Inferior parietal cortex (tissue), 1 donor: Measurements from ENCODE around the gene TMEM106C.
"Not testable (repeated sequence)": the region's sequence is repeated elsewhere in the genome, so short reads cannot be mapped to it uniquely, and the experiment has no call there.

ENCODE experiments used
- DNase-seq: peaks from one replicate; pipeline ENCODE4 v3.0.0-alpha.2; 2016; ENCODE audit errors: extremely low spot score

Gene TMEM106C

GRCh38 chr12:47949441-47950341 is 13.7 kb upstream of the TMEM106C start:
- peak; percentile 47 for DNase-seq

GRCh38 chr12:47950856-47951468 is 12.4 kb upstream of the TMEM106C start:
- DNase-seq = no peak

- no peak for DNase-seq
These were observed 9.3 kb upstream of the TMEM106C start for GRCh38 chr12:47954058-47954457.

GRCh38 chr12:47954467-47955045 is 8.8 kb upstream of the TMEM106C start:
- no peak for DNase-seq

- no peak for DNase-seq
These were observed 8.3 kb upstream of the TMEM106C start for GRCh38 chr12:47955059-47955458.

GRCh38 chr12:47957671-47958070 is 5.7 kb upstream of the TMEM106C start:
- DNase-seq = not testable (repeated sequence)

GRCh38 chr12:47962198-47962597 is 1.2 kb upstream of the TMEM106C start:
- DNase-seq = no peak

- no peak for DNase-seq
These were observed 821 bp downstream of the TMEM106C start for GRCh38 chr12:47964106-47964728.

GRCh38 chr12:47965581-47965980 is 2.2 kb downstream of the TMEM106C start:
- no peak for DNase-seq

- DNase-seq = no peak
These were observed 4.3 kb downstream of the TMEM106C start for GRCh38 chr12:47967461-47968321.

GRCh38 chr12:47969845-47970244 is 6.4 kb downstream of the TMEM106C start:
- no peak for DNase-seq

- no peak for DNase-seq
These were observed 7.4 kb downstream of the TMEM106C start for GRCh38 chr12:47970843-47971242.

- no peak for DNase-seq
These were observed 9.5 kb downstream of the TMEM106C start for GRCh38 chr12:47972895-47973294.

GRCh38 chr12:47973870-47974269 is 10.5 kb downstream of the TMEM106C start:
- no peak for DNase-seq

GRCh38 chr12:47975036-47975620 is 11.7 kb downstream of the TMEM106C start:
- no peak for DNase-seq

- no peak for DNase-seq
These were observed 12.4 kb downstream of the TMEM106C start for GRCh38 chr12:47975816-47976215.

GRCh38 chr12:47977046-47977771 is 13.8 kb downstream of the TMEM106C start:
- DNase-seq = no peak

- DNase-seq = no peak
These were observed 14.6 kb downstream of the TMEM106C start for GRCh38 chr12:47977772-47978597.

GRCh38 chr12:47978598-47978873 is 15.1 kb downstream of the TMEM106C start:
- no peak for DNase-seq

- DNase-seq = no peak
These were observed 15.8 kb downstream of the TMEM106C start for GRCh38 chr12:47979166-47979565.
